ENCODE measurements around the gene SET.
A peak's percentile ranks its signal among the peaks of the same experiment; 100 is the strongest.
"Not testable (repeated sequence)": the region's sequence is repeated elsewhere in the genome, so short reads cannot be mapped to it uniquely, and the experiment has no call there.

The SET gene

DNA sequence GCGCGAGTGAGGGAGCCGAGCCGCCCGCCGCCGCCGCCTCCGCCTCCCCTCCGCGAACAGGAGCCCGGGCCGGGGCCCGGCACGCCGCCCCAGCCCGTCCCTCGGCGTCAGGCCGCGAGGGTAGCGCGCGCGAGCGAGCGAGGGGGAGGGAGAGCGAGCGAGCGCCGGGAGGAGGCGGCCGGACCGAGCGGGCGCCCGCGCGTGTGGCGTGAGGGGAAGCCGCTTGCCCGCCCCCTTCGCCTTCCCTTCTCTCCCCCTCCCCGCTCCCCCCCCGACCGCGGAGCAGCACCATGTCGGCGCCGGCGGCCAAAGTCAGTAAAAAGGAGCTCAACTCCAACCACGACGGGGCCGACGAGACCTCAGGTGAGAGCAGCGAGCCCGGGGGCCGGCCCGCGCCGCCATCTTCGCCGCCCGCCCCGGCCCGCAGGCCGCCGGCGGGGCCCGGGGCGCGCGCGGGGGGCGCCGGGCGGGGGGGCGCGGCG is 312 bp downstream of the SET start:
- TF ChIP-seq, protein P1, sequence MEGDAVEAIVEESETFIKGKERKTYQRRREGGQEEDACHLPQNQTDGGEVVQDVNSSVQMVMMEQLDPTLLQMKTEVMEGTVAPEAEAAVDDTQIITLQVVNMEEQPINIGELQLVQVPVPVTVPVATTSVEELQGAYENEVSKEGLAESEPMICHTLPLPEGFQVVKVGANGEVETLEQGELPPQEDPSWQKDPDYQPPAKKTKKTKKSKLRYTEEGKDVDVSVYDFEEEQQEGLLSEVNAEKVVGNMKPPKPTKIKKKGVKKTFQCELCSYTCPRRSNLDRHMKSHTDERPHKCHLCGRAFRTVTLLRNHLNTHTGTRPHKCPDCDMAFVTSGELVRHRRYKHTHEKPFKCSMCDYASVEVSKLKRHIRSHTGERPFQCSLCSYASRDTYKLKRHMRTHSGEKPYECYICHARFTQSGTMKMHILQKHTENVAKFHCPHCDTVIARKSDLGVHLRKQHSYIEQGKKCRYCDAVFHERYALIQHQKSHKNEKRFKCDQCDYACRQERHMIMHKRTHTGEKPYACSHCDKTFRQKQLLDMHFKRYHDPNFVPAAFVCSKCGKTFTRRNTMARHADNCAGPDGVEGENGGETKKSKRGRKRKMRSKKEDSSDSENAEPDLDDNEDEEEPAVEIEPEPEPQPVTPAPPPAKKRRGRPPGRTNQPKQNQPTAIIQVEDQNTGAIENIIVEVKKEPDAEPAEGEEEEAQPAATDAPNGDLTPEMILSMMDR (IDR thresholded peaks at IDR 0.05; ENCODE audit: low read depth, low read length, missing control alignments) = no peak
- DNase-seq (ENCODE audit: extremely low read depth, low read depth) = no peak
- H3K4me3 ChIP-seq (replicated peaks; ENCODE audit: low read depth, low read length) = peak overlapping the region; percentile 47

DNA sequence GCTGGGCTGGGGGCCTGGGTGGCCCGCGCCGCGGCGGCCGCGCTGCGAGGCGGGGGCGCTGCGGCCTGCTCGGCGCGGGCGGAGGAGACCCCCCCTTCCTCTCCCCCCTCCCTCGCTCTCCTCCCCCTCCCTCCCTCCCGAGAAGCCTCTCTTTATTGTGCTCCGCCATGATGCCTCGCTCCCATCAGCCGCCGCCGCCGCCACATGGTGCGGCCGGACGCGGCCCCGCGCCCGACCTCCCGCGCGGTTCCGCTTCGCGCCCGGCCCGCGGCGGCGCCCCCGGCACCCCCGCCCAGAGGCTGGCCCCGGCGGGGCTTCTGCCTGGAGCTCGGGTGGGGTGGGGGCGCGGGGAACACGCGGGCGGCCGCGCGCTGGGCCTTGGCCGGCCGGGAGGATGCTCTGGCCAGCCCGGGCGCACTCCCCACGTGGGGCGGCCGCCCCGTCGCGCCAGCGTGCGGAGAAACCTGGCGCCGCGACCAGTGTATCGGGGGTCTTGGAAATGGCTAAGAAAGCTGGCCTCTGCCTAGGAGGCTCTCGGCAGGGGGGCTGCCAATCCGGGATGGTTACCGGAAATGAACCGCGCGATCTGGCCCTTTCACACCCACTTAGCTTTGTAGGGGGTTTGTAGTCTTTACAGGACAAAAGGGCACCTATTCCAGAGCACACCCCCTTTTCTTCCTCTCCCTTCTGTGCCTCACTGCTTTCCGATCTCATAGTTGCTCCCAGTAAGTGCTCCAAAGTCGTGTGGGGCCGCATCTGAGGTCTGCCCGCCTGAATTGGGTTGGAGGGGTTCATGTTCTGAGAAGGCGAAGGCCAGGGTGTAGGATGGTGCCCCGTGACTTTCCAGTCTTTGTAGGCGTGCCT is 1.0 kb downstream of the SET start:
- no peak for DNase-seq (ENCODE audit: extremely low read depth, low read depth)
- peak overlapping the region; percentile 99 for H3K4me3 ChIP-seq (replicated peaks; ENCODE audit: low read depth, low read length)
- TF ChIP-seq, protein P1 (IDR thresholded peaks at IDR 0.05; ENCODE audit: low read depth, low read length, missing control alignments) = no peak

DNA sequence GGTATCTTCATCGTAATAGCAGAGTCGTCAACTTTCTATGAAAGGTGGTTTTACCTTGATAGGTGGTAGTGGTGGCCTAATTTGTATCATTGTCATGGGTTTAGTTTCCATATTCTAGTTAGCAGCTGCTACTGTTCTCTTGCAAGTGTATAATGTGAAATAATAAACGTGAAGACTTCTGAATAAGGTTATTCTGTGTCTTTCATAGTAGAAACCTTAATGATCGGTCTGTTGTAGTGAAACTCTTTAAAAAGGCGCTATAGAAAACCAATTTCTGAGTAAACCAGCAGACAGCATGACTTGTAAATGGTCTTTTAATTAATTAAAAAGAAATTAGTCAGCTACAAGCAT is 1.6 kb downstream of the SET start:
- TF ChIP-seq, protein P1 (IDR thresholded peaks at IDR 0.05; ENCODE audit: low read depth, low read length, missing control alignments) = no peak
- DNase-seq (ENCODE audit: extremely low read depth, low read depth) = no peak
- H3K4me3 ChIP-seq (replicated peaks; ENCODE audit: low read depth, low read length) = peak overlapping the region; percentile 99

DNA sequence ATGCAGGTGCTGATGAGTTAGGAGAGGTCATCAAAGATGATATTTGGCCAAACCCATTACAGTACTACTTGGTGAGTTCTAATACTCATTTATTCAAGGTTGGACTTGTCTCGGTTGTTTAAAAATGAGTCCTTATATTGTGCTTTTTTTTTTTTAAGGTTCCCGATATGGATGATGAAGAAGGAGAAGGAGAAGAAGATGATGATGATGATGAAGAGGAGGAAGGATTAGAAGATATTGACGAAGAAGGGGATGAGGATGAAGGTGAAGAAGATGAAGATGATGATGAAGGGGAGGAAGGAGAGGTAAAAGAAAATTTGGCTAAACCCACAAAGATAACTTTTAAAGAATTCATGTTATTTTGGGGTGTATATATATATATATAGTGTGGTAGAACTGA is 4.7 kb downstream of the SET start:
- H3K4me3 ChIP-seq (replicated peaks; ENCODE audit: low read depth, low read length); DNase-seq (ENCODE audit: extremely low read depth, low read depth): not testable (repeated sequence)

DNA sequence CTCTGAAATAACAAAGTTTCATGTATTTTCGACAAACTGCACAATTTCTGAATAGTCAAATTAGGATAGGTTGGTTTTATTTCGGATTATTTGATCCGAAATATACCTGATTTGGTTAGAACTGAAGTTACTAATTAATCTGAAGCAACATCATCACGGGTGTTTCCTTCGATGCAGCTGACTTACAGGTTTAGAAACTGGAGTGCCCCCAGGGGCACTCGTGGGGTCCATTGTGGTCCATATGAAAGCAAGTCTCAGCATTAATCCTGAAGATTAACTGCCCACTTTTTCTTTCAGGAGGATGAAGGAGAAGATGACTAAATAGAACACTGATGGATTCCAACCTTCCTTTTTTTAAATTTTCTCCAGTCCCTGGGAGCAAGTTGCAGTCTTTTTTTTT is 5.3 kb downstream of the SET start:
- no peak for DNase-seq (ENCODE audit: extremely low read depth, low read depth)
- TF ChIP-seq, protein P1 (IDR thresholded peaks at IDR 0.05; ENCODE audit: low read depth, low read length, missing control alignments) = no peak
- H3K4me3 ChIP-seq (replicated peaks; ENCODE audit: low read depth, low read length) = no peak overlapping the region

DNA sequence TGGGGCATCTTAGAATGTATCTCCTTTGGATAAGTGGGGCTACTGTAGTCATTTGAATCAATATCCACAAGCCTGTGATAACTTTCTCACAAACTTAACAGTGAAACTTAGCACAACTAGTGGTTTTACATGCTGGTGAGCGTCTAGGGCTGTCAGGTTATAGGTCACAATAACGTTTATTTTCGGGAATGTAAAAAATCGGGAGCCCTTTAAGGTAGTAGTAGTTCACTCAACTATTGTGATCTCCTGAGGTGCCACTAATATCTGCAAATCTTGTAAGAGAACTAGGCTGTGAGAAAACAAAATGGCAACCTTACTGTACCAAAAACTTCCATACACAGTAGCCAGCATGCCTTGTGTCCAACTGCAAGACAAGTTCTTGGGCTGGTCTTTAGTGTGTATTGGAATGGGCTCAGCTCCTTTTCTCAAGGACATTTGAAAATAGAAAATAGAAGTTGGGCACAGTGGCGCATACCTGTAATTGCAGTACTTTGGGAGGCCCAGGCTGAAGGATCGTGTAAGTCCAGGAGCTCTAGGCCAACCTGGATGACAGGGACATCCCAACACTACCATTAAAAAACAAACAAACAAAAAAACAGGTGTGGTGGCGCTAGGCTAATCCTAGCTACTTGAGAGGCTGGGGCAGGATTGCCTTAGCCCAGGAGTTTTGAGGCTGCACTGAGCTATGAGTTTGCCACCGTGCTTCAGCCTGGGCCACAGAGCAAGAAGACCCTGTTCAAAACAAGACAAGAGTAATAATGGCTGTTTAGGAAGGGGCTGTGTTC is 8.1 kb downstream of the SET start:
- TF ChIP-seq, protein P1 (IDR thresholded peaks at IDR 0.05; ENCODE audit: low read depth, low read length, missing control alignments) = no peak

DNA sequence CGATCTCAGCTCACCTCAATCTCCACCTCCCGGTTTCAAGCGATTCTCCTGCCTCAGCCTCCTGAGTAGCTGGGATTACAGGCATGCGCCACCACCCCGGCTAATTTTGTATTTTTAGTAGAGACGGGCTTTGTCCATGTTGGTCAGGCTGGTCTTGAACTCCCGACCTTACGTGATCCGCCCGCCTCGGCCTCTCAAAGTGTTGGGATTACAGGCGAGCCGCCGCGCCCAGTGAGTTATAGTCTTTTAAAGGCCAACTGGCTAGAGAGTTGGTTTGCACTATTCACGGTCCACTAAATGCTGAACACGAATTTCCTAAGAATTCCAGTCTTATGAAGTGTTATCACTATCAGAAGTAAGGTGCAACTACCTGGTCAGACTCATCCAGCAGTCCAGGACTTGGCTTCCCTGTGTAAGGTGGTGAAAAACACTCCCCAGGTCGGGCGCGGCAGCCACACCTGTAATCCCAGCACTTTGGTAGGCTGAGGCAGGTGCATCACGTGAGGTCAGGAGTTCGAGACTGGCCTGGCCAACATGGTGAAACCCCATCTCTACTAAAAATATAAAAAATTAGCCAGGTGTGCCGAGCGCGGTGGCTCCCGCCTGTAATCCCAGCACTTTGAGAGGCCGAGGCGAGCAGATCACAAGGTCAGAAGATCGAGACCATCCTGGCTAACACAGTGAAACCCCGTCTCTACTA is 10.2 kb downstream of the SET start:
- H3K4me3 ChIP-seq (replicated peaks; ENCODE audit: low read depth, low read length); DNase-seq (ENCODE audit: extremely low read depth, low read depth): not testable (repeated sequence)

More for the DNA sequence above, 8.1 kb downstream of the SET start:
- DNase-seq (ENCODE audit: extremely low read depth, low read depth) = no peak
- H3K4me3 ChIP-seq (replicated peaks; ENCODE audit: low read depth, low read length) = no peak overlapping the region

Measured in HFF-Myc (cell line).